GM21529 (cell line): ENCODE measurements around the gene FLACC1.
"Not testable (repeated sequence)": the region's sequence is repeated elsewhere in the genome, so short reads cannot be mapped to it uniquely, and the experiment has no call there.

Experiments used
- ATAC-seq: cut with Tn5 transposase; IDR thresholded peaks from one replicate; pipeline ENCODE4 v1.9.1; 2021; ENCODE audit not compliant: unreplicated experiment

Gene FLACC1

DNA sequence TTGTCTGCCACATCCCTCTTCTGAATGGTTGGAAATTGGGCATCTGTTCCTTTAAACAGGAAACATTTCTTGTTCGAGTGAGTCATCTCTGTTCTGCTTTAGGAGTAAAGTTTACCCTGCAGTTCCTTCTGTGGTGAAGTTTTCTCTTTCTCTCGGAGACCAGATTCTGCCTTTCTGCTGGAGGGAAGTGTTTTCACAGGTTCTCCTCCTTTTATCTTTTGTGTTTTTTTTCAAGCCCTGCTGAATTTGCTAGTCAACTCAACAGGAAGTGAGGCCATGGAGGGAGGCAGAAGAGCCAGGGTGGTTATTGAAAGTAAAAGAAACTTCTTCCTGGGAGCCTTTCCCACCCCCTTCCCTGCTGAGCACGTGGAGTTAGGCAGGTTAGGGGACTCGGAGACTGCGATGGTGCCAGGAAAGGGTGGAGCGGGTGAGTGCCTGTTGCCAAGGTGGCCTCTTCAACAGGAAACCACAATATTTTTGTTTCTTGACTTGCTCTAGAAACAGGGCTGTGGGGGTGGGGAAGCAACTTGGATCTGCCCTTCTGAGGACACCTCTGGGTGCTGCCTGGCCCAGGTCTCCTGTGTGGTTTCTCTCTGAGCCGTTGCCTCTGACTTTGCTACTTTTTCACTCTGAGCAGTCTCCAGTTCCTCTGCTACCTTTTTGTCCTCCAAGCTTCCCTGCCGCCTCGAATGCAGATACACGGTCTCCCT lies 99.0 kb downstream of the FLACC1 start:
- ATAC-seq = peak; percentile 73

- ATAC-seq = peak; percentile 51
Observed at GRCh38 chr2:201257381-201257955, 99.7 kb downstream of the FLACC1 start.

- ATAC-seq = no peak
Observed at GRCh38 chr2:201256082-201256481, 101.1 kb downstream of the FLACC1 start.

- no peak for ATAC-seq
Observed at GRCh38 chr2:201255408-201256033, 101.6 kb downstream of the FLACC1 start.

DNA sequence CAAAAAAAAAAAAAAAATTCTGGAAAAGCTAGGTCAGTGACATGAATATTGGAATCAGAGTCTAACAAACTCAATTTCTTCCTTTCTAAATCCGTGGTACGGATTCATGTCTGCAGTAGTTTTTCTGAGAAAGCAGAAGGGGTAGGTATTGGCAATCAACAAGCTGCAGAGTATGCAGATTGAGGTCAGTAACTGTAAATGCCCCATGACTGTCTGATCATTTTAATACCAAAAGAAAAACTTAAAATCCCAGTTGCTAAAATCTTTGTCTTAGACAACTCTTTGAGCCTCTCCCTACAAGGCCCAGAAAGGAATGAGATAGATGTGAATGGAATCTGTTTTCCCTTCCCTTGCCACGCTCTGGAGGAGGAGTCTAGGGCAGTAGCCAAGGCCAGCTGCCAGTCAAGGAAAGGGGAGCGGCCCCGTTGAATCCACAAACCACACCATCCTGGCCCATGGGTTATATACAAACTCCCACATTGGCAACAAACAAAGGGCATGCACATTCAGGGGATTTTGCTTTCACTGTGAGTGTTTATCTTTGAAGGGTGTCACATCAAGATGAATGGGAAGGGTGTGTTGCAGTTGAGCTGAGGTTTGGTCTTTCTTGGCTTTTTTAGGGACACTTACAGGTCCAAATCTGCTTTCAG lies 102.9 kb downstream of the FLACC1 start:
- ATAC-seq = no peak

GRCh38 chr2:201250741-201251140 lies 106.4 kb downstream of the FLACC1 start:
- ATAC-seq = no peak

DNA sequence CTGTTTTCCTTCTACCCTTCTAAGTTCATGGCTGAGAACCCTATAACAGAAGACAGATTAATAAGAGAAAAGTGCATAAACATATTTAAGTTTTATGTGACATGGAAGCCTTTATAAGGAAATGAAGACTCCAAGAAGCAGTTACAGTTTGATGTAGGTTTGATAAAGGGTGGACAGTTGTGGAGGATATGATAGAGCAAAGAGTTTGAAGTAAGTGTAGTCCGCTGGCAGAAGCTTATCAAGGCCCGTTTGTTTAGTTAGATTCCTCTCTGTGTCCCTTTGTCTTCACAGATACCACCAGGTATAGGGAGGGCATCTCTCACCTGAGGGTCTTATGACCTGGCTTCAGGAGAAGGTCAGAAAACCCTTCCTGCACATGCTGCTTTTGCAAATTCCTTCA lies 107.3 kb downstream of the FLACC1 start:
- ATAC-seq = no peak

GRCh38 chr2:201248288-201248844 lies 108.8 kb downstream of the FLACC1 start:
- ATAC-seq = no peak

DNA sequence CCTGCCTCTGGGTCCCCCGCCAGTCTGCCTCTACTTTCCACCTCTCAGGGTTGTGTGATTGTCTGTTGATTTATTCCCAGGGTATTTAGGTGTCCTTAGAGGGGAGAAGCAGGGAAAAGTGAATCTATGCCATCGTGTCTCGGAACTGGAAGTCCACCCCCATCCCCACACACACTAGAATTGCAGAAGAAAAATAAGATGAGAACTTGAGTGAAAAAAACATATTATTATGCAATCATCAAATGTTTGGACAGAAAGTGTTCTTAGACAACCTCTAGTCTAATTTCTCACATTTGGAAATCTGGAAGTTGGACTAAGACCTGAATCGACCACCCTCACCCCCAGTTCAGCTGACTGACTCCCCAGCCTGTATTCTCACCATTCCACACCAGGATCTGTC lies 110.9 kb downstream of the FLACC1 start:
- ATAC-seq = no peak

DNA sequence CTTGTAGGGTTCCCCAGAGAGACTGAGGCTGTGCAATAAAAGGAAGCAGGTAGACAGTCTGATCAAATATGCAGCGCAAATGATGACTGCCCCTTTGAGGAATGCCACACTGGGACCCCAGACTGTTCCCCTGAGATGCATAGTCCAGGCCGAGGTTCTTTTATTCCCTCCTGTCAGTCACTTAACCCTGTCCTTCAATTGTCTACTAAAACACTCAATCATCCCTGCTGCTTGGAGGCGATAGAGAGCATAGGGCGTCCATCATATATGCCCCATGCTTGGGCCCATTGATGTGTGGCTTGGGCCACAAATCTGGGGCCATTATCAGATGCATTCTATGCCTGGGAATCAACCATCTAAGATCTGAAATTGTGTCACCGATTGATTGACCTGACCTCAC lies 112.3 kb downstream of the FLACC1 start:
- no peak for ATAC-seq

GRCh38 chr2:201242571-201243277 lies 114.4 kb downstream of the FLACC1 start:
- no peak for ATAC-seq

- ATAC-seq = not testable (repeated sequence)
Observed at GRCh38 chr2:201239167-201239935, 117.8 kb downstream of the FLACC1 start.
